Measurements from ENCODE around the gene SPX.

Gene SPX

GRCh38 chr12:21580748-21581516 lies 54.8 kb downstream of the SPX start:
- DNase-seq (ENCODE audit: low spot score) = no peak
